Stimulated activated CD4-positive, alpha-beta T cell treated with anti-CD3 and anti-CD28 coated beads, TNF-alpha, amount 100 ng/mL, for 48 hours (primary cell): ENCODE data around the gene CCNY.

Experiments
- DNase-seq, 3 donors: peaks; one replicate each; pipeline ENCODE4 v3.0.0-alpha.2; 2020; ENCODE audit warnings: low read depth in 3 of 3

CCNY gene

DNA sequence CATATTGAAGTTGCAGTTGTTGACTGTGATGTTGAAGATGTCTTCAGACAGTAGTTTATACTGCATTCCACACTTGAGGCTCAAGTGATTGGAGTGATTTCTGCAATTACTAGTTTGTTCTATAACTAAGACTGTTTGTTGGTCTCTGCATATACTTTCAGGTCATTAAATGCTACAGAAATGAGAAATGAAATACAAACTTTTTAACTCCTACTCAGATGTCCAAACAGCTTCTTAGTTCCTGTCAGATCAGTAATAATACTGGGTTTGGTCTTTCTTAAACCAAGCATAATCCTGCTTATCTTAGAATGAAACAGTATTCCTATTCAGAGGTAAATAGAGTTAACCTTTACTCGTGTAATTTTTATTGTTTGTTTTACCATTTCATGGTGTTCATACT, 115.9 kb downstream of the CCNY start:
- no peak for DNase-seq

DNA sequence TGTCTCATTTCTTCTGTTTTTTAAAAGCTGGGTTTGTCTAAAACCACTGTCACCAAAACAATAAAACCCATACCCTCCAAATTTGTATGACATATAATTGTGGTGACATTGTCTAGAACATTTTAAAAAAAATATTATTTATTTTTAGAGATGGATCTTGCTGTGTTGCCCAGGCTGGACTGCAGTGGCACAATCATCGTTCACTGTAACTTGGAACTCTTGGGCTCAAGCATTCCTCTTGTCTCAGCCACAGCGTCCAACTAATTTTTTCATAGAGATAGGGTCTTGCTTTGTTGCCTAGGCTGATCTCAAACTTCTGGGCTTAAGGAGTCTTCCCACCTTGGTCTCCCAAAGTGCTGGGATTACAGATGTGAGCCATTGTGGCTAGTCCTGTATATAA, 116.5 kb downstream of the CCNY start:
- DNase-seq: no peak

DNA sequence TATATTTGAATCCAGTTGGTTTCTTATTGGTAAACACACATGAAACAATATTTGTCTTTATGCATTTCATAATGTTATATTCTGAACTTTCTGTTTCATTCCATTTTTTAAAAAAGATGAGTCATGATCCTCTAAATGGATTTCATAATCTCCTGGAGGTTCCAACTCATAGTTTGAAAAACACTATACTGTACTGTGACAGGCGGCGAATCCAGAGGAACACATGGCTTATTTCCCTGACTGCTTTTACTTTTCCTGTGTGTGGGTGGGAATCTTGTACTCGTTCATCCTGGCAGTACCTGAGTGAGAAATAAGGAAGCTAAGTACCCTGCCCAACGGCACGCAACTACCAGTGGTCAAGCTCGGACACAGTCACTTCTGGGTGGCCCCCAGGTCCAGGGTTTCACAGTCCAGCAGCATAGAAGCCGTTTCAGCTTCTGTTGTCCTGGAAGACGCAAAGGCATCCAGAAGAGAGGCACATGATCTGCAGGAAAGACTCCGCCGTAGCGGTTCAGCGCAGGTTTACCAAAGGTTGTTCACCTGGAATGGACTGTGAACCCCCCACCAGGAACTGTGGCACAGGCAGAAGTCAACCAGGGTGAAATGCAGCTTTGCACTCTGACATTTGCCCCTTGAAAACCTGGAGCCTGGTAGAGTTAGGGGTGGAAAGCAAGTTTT, 117.7 kb downstream of the CCNY start:
- no peak for DNase-seq

DNA sequence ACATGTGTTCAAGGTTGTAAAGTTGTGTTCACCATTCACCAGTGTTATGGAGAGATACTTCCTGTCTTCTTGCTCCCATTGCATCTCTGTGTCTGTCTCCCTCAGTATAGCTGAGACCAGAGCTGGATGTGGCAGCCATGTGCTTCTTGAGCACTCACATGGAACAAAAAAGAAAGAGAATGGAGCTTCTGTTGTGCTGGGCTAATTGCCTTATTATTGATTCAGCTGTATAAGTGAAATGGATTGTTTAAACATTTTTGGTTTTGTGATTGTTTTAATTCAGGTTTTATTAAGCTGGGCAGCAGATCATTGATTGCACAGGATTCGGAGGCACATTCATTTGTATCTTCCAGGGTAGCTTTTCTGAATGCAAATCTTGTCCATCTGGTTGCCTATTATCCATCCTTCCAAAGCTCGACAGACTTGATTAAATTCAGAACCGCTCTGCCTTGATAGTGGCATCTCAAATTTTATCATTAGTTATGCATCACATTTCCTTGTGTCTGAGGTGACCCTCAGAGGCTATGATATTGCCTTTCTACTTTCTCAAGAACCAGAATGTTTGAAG, 119.9 kb downstream of the CCNY start:
- no peak for DNase-seq

DNA sequence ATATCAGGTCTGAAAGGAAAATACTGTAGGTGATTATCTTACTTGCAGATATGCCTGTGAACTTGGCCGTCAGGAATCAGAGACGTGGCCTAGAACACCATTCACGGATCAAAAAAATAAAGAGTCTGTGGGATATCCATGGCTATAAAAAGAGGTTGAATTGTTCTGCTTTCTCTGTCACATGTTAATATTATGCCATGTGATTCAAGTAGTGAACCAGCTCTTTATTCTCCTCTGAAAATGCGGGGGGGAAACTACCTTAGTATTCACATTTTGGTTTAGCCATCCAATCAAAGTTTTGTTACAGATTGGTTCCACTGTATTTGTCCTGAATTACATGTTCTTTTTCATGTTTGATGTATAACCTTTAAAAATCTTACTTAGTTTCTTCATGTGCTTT, 120.5 kb downstream of the CCNY start:
- no peak for DNase-seq

DNA sequence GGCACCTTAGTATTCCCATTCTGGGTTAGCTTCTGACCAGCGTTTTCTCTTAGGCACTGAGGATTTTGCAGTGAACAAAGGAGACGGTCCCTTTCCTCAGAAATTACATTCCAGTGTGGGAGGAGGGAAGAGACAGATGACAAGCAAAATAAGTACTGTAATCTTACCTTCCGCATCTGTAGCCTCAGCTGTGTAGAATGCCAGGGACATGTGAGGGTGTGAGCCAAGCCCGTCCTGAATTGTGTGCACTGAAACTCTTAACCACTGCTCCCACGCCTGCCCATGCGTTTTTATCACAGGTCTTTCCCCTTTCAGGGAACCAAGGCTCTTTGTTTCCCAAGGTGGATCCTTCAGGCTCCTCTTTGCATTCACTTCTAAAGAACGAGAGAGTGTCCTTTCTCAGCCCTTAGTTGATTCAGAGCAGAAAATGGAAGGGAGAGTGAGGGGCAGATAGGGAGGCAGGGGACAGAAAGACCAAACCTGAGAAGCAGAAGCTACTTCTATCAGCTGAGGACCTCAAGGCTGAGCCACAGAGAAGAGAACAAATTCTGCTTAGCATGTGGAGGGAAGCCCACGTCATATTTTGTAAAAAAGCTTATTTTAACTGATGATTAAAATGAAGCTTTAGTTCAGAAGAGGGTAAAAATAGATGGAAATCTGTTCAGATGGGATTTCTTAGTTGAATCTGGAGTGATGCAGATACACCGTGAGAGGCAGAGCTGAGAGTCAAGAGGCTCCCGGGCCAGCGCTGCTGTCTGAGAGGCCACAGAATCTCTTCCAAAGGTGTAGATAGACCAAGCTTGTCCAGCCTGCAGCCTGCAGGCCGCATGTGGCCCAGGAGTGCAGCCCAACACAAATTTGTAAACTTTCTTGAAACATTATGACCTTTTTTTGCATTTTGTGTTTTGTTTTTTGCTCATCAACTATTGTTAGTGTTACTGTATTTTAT, 122.5 kb downstream of the CCNY start:
- DNase-seq: no peak

DNA sequence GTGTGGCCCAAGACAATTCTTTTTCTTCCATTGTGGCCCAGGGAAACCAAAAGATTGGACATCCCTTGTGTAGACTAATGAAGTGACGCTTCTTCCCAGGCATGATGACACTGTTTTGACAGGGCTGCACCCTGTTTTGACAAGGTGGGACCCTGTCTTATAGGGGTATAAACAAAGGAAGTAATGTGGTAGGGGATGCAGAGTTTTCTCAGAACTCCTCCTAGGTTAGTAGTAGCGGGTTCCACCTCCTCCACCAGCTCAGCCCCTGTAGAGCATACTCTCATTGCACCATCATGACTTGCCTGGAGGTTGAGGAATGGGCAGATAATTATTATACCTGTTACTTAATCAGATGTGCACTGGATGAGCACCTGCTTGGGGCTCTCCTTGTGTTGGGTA, 123.1 kb downstream of the CCNY start:
- DNase-seq: no peak

DNA sequence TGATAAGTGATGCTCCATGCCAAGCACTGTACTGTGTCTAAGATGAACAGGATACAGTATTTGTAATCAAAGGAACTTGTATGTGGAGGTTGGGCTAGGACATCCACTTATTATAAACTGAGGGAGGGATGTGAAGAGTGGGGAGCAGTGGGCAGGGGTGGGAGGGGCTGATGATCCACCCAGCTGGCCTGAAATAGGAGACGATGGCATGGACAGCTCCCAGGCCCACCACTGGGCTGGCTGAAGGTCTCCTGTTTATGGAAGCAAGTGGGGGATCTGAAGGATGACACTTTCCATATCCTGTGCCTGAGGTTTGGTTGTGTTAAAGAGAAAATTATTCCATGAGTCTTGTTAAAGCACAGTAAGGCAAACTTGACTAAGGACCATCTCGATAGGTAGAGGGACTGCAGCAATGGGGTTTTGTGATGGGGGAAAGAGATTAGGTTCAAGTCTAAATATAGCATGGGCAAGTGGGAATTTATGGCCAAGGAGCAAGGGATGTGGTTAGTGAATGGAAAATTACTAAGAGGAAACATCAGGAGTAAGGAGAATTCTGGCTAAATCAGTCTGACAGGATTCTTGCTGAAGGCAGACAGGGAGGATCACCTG, 124.6 kb downstream of the CCNY start:
- no peak for DNase-seq

DNA sequence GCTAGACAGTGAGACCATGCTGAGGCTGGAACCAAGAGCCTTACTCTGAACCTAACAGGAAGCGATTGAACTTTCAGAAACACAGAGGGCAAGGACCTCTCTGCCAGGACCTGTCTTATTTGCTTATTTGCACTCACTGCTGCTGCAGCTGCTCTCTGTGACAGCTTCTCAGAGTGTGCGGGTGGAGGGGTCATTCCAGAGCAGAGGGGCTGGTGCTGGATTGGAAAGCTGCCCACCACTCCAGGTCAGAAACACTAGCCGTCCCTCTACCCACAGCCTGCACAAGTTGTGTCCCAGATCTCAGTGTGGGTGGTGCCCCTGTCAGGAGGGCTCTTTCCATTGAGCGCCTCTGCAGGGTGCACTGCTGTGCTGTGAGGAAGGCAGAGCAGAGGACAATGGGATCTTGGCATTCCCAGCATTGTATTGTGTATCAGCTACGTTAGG, 126.2 kb downstream of the CCNY start:
- DNase-seq: no peak

DNA sequence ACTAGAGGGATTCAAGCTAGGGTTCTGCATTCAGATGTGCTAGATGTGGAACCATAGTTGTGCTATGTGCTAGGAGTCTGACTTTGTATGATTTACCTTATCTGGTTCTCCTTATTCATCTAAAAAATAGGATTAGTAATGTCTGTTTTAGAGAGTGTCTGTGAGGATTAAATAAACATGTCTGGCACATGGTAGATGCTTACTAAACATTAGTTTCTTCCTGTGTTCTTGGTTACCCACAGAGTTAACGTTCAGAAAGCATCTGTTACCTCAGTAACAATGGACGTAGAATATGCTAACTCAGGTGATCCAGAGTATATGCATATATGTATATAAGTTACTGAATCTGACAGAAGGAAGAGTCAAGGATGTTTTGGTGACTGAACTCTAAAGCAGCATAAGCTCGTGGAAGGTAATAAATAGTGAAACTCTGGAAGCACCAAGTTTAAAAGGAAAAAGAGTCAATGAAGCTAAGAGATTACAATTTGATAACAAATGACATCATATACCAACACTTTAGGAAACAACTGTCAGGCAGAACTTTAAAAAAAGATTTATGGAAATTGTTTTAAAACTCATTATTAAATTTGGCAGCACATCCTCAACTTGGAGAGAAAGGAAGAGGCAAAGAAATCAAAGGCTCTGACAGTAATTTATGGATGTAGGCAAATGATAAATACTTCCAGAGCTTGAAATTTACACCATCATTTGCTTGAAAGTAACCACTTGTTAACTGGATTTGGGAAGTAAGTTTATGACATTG, 127.0 kb downstream of the CCNY start:
- DNase-seq: no peak

DNA sequence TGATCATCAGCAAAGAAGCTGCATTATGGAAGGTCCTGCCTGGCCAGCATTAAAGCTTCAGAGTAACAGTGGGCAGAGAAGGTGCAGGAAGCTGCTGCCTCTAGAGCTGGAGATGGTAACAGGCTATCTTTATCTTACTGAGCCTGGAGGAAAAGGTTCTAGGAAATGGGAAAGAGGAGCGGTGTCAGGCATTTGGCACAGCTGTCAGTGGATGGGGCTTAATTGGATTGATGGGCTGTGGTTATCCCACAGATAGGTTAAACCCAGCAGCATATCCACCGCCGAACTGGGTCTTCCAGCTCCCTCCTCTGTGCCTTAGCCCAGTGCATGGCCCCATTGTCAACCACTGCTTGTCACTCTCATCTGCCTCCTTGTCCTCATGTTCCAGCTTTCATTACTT, 127.6 kb downstream of the CCNY start:
- DNase-seq: no peak

DNA sequence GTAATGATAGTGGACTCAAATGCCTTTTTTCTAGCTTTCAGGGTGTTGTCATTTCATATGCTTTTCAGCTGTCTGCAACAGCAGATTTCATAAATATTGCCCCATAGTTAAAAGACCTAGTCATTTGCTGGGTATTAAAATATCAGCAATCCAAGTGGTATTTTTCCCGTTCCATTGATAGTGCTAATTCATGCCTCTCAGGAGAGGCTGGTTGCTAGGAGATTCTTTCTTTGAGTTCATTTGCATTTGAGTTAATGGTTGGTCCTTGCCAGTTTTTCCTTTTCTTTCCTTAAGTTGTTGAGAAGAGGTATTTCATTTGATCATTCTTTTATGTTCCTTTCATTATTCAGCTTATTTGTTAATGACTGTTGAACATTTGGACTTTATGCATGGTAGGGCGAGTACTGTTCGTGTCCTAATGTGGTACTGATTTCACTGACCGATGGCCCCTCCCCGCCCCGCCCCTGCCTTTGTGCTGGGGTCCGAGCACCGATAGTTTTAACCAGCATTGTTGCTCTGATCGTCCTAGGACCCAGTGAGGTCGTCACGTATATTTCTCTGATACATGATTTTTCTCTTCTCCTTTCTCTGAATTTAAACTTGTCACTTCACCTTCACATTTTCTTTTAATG, 128.6 kb downstream of the CCNY start:
- DNase-seq: no peak

DNA sequence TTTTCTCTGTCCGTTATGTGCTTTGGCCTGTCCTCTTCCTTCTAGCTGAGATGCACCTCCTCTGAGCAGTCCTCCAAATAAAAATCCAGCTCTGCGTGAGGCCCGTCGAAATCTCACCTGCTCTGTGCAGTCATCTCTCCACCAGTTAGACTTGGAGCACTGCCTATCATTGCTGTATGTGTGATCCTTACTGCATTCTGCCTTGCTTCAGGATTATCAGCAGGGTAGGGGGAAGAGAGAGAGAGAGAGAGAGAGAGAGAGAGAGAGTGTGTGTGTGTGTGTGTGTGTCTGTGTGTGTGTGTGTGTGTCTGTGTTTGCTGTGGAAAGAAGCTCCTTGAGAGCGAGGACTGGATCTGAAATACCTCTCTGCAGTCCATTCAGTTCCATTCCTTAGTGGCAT, 129.4 kb downstream of the CCNY start:
- DNase-seq: no peak

DNA sequence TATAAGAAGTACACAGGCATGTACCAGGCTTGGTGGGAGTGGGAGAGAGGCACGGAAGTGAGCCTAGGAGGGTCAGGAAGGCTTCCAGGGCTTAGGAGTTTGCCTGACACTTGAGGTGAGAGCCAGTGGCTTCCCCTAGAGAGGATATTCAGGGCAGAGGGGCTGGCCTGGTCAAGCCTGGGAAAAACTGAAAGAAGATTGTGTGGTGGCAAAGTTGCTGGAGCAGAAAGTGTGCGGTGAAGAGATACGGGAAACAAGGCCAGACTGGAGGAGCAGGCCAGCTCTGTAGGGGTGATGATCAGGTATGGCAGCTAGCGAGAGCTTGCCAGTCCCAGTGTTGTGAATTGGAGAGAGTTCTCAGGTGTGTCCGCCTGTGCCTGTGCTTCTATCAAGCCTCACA, 129.9 kb downstream of the CCNY start:
- no peak for DNase-seq

DNA sequence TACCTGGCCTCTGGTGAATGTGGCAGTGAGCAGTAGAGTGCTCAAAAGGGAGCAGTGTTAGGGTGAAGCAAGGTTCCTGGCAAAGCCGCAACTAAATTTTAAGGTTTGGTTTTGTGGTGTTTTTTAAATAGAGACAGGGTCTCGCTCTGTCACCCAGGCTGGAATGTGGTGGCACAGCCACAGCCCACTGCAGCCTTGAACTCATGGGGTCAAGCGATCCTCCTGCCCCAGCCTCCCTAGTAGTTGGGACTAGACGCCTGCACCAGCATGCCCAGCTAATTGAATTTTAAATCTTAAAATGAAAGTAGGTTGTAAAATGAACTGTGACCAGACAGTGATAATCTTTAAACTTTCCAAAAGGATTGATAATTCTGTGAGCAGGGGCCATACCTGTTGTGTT, 130.4 kb downstream of the CCNY start:
- DNase-seq: no peak

DNA sequence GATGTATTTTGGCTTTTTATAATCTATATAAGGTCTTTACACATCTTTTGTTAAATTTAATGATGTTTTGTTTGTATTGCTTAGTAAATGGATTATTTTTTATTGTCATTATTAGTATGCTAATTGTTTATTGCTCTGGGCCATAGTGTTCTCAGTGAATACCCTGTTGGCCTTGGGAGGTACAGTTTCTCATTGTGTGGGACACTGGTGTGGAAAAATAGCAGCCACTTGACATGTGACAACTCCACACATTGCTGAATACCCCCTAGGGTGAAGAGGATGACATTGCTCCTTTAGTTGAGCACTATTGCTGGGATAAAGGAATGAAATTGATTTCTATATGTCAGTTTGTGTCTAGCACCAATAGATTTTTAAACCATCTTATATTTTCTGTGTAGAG, 130.9 kb downstream of the CCNY start:
- DNase-seq: no peak

DNA sequence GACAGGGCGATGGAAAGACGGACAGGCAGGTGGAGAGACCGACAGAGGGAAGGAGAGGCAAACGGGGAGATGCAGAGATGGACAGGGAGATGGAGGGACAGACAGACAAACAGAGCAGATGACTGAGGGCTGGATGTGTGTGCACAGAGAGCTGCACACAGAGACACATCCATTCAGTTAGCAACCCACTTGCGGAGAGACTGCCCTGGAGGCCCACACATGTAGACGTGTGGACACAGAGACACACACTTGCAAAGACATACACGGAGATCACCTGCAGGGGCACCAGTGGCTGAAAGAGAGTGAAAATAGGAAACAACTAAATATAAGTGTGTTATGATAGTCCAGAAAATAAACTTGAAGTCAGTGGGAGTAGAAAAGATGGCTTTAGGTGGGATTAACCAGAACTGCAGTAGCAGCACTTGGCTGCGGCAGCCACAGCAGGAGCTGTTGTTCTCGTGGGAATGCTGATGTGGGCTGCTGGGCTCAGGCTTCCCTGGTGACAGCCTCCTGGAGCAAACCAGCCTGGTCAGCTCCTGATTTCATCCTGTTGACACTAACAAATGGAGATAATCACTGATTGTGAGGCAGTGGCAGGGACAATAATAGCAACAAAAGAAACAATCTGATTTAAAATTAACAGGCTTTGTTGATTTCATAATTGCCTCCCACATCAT, 134.1 kb downstream of the CCNY start:
- no peak for DNase-seq

DNA sequence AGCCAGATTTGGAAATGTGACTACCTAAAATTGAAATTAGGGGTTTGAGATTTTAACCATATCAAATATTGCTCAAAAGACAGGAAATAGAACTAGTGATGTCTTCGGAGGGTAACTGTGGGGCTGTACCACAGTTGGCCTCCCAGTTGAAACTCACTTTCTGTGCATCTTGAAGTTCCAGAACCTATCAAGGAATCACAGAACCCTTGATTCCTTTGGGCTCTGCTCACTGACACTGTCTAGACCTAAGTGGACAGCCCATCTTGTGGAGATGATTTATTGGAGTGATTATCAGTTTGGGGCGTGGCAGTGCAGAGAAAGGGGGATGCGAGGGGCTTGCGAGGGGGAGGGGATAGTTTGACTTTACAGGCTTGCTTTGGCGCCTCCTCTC, 134.6 kb downstream of the CCNY start:
- no peak for DNase-seq

DNA sequence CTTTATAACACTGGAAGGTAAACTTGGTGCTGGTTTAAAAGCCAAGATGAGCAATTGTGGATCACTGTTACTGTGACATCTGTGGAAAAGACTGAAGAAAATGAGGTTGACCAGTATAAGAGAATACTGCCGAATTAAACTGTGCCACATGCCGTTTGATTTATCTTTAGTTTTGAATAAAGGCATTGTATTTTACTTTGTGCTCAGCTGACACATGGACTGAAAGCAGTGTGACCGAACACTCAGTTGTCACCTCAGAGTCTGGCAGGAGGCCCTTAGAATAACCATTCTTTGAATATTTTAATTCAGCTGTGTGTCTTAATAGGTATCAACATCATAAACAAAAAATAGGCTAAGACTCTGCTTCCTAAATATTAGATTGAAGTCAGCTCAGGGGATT, 135.1 kb downstream of the CCNY start:
- DNase-seq: no peak

DNA sequence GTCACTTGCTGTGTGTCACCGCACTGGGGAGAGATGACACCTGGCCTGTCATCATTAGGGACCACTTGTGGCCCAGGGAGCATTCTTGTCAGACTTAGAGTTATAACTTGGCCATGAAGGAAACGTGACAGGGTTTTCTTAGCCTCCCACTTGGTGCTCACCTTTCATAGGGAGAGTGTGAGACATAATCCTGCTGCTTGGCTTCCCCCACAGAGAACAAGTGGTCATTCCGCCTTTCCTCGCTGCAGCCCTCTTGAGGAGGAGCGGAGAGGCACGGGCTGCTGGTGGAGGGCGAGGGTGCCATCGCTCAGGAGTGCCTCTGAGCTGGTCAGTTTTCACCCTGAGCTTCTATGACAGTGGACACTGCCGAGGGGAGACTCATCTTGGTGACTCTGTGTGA, 143.8 kb downstream of the CCNY start:
- DNase-seq: no peak

DNA sequence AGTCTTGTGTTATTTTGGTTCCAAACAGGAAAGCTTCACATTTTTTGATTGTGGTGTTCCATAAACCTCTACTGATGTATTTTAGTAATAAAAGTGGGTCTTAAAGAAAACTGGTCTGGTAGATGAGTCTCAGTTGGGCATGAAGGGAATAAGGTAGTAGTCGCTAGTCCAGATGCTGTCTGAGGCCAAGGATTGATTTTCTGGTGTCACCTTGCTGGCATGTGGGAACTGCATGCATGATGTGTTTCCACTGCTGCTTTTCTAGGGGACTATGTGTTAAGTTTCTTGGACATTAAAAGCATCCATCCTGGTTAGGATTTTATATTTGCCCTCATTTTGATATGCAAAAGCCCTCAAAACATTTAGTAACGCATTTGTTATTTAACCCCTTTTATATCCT, 145.1 kb downstream of the CCNY start:
- no peak for DNase-seq
